ENCODE measurements around the gene RBM24.

GRCh38 chr6:17303444-17303843 lies 22.3 kb downstream of the RBM24 start:
- TF ChIP-seq, protein P1, sequence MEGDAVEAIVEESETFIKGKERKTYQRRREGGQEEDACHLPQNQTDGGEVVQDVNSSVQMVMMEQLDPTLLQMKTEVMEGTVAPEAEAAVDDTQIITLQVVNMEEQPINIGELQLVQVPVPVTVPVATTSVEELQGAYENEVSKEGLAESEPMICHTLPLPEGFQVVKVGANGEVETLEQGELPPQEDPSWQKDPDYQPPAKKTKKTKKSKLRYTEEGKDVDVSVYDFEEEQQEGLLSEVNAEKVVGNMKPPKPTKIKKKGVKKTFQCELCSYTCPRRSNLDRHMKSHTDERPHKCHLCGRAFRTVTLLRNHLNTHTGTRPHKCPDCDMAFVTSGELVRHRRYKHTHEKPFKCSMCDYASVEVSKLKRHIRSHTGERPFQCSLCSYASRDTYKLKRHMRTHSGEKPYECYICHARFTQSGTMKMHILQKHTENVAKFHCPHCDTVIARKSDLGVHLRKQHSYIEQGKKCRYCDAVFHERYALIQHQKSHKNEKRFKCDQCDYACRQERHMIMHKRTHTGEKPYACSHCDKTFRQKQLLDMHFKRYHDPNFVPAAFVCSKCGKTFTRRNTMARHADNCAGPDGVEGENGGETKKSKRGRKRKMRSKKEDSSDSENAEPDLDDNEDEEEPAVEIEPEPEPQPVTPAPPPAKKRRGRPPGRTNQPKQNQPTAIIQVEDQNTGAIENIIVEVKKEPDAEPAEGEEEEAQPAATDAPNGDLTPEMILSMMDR (conservative IDR thresholded peaks at IDR 0.05 in 1 of 2, IDR thresholded peaks at IDR 0.05 in 1 of 2; ENCODE audit: low read depth in 1 of 2, low read length in 2 of 2) = no peak
- no peak for TF ChIP-seq EZH2 (IDR thresholded peaks at IDR 0.05; ENCODE audit: low read length, missing control alignments)
